GM19035 (cell line): ENCODE measurements around the gene DTNB.

Experiments used
- ATAC-seq: cut with Tn5 transposase; IDR thresholded peaks from one replicate; pipeline ENCODE4 v1.9.1; 2021; ENCODE audit not compliant: unreplicated experiment

The DTNB gene

GRCh38 chr2:25400576-25401216, 272.7 kb downstream of the DTNB start:
- ATAC-seq, result no peak

- ATAC-seq, result no peak
These were observed 273.2 kb downstream of the DTNB start for GRCh38 chr2:25400169-25400568.

- no peak for ATAC-seq
These were observed 274.8 kb downstream of the DTNB start for GRCh38 chr2:25398534-25398933.

- ATAC-seq, result no peak
These were observed 275.6 kb downstream of the DTNB start for GRCh38 chr2:25397777-25398176.

- no peak for ATAC-seq
These were observed 284.2 kb downstream of the DTNB start for GRCh38 chr2:25389161-25389560.

- ATAC-seq, result peak; percentile 73
These were observed 284.9 kb downstream of the DTNB start for GRCh38 chr2:25388491-25388890.

GRCh38 chr2:25387876-25388449, 285.4 kb downstream of the DTNB start:
- ATAC-seq, result no peak

- no peak for ATAC-seq
These were observed 286.2 kb downstream of the DTNB start for GRCh38 chr2:25386971-25387875.

GRCh38 chr2:25385910-25386309, 287.5 kb downstream of the DTNB start:
- no peak for ATAC-seq

- ATAC-seq, result no peak
These were observed 289.6 kb downstream of the DTNB start for GRCh38 chr2:25383806-25384205.

- no peak for ATAC-seq
These were observed 291.9 kb downstream of the DTNB start for GRCh38 chr2:25381502-25381901.

GRCh38 chr2:25380586-25381375, 292.6 kb downstream of the DTNB start:
- ATAC-seq, result no peak

GRCh38 chr2:25380023-25380422, 293.4 kb downstream of the DTNB start:
- no peak for ATAC-seq

- ATAC-seq, result no peak
These were observed 293.8 kb downstream of the DTNB start for GRCh38 chr2:25379535-25379934.

- ATAC-seq, result no peak
These were observed 294.5 kb downstream of the DTNB start for GRCh38 chr2:25378731-25379490.

GRCh38 chr2:25377822-25378421, 295.5 kb downstream of the DTNB start:
- ATAC-seq, result no peak

- peak; percentile 93 for ATAC-seq
These were observed 296.4 kb downstream of the DTNB start for GRCh38 chr2:25376750-25377621.

- ATAC-seq, result no peak
These were observed 297.3 kb downstream of the DTNB start for GRCh38 chr2:25375989-25376545.
